Measurements from ENCODE around the gene OLFM4. TPM values are rescaled to one million over a fixed set of nuclear protein-coding genes. Genes with fewer than 3 reads are reported as not detected.

OLFM4 gene
- total and polyA plus RNA-seq, 4 donors = 0.34 to 18.1 (median 3.2) TPM

GRCh38 chr13:53050151-53050550, 21.5 kb downstream of the OLFM4 start:
- DNase-seq (no peak), ATAC-seq (ENCODE audit: insufficient read depth, low FRiP score) (no peak)
- no peak overlapping the region for H3K9ac ChIP-seq (ENCODE audit: insufficient read depth in 1 of 2, low read length in 2 of 2)
- peaks cover 0 to 5% (median 0%) of the 10 kb centered on the region in 4 donors for H3K9me3 ChIP-seq (ENCODE audit: control insufficient read depth in 4 of 4, insufficient read depth in 3 of 4, low read length in 3 of 4)
- H3K4me1 ChIP-seq (ENCODE audit: control insufficient read depth in 5 of 5, insufficient read depth in 5 of 5, low read length in 5 of 5) = peaks cover 0 to 6% (median 0%) of the 10 kb centered on the region in 5 donors
- WGBS, 2 donors = 93 to 94% methylated on average over 7 of the region's 7 CpGs
- H3K27ac ChIP-seq (ENCODE audit: low read depth in 1 of 2, low read length in 1 of 2) = no peak overlapping the region
- H3K27me3 ChIP-seq (ENCODE audit: control insufficient read depth in 3 of 3, insufficient read depth in 3 of 3, low read length in 2 of 3) = no peaks in the 10 kb centered on the region
- H3K36me3 ChIP-seq (ENCODE audit: control insufficient read depth in 4 of 4, insufficient read depth in 4 of 4, low read length in 4 of 4) = no peaks in the 10 kb centered on the region
- H3K4me3 ChIP-seq = no peak overlapping the region
- no peak for TF ChIP-seq CTCF (IDR thresholded peaks at IDR 0.05; ENCODE audit: control extremely low read depth, extremely low read depth)

- Histone ChIP-seq H3K36me3 (ENCODE audit: control insufficient read depth in 4 of 4, insufficient read depth in 4 of 4, low read length in 4 of 4) (no peaks in the 10 kb centered on the region), H3K9ac (ENCODE audit: insufficient read depth in 1 of 2, low read length in 2 of 2) (no peak overlapping the region), H3K27ac (ENCODE audit: low read depth in 1 of 2, low read length in 1 of 2) (no peak overlapping the region), H3K4me3 (no peak overlapping the region), H3K27me3 (ENCODE audit: control insufficient read depth in 3 of 3, insufficient read depth in 3 of 3, low read length in 2 of 3) (peaks cover 0 to 3% (median 0%) of the 10 kb centered on the region in 3 donors), H3K4me1 (ENCODE audit: control insufficient read depth in 5 of 5, insufficient read depth in 5 of 5, low read length in 5 of 5) (no peaks in the 10 kb centered on the region), H3K9me3 (ENCODE audit: control insufficient read depth in 4 of 4, insufficient read depth in 3 of 4, low read length in 3 of 4) (peaks cover 0 to 2% (median 0%) of the 10 kb centered on the region in 4 donors)
- no peak for TF ChIP-seq CTCF (IDR thresholded peaks at IDR 0.05; ENCODE audit: control extremely low read depth, extremely low read depth)
- WGBS, 2 donors = 40 to 71% methylated on average over 2 of the region's 2 CpGs
- peak in 1 of 3 donors; percentile 27 for DNase-seq
- no peak for ATAC-seq (ENCODE audit: insufficient read depth, low FRiP score)
These were observed 24.1 kb downstream of the OLFM4 start for GRCh38 chr13:53052675-53053074.

GRCh38 chr13:53054569-53054968, 26.0 kb downstream of the OLFM4 start:
- TF ChIP-seq CTCF (IDR thresholded peaks at IDR 0.05; ENCODE audit: control extremely low read depth, extremely low read depth) = no peak
- Histone ChIP-seq H3K9me3 (ENCODE audit: control insufficient read depth in 4 of 4, insufficient read depth in 3 of 4, low read length in 3 of 4) (peaks cover 0 to 2% (median 0%) of the 10 kb centered on the region in 4 donors), H3K27ac (ENCODE audit: low read depth in 1 of 2, low read length in 1 of 2) (no peak overlapping the region), H3K27me3 (ENCODE audit: control insufficient read depth in 3 of 3, insufficient read depth in 3 of 3, low read length in 2 of 3) (peaks cover 0 to 3% (median 0%) of the 10 kb centered on the region in 3 donors), H3K4me1 (ENCODE audit: control insufficient read depth in 5 of 5, insufficient read depth in 5 of 5, low read length in 5 of 5) (no peaks in the 10 kb centered on the region), H3K36me3 (ENCODE audit: control insufficient read depth in 4 of 4, insufficient read depth in 4 of 4, low read length in 4 of 4) (no peaks in the 10 kb centered on the region), H3K9ac (ENCODE audit: insufficient read depth in 1 of 2, low read length in 2 of 2) (no peak overlapping the region), H3K4me3 (no peak overlapping the region)
- ATAC-seq (ENCODE audit: insufficient read depth, low FRiP score) (no peak), DNase-seq (no peak)
- 73 to 84% methylated on average over 4 of the region's 4 CpGs for WGBS, 2 donors
